GM21576 (cell line): ENCODE results near the gene FANCM.
"Not testable (repeated sequence)": the region's sequence is repeated elsewhere in the genome, so short reads cannot be mapped to it uniquely, and the experiment has no call there.

Experiments used
- ATAC-seq: cut with Tn5 transposase; IDR thresholded peaks from one replicate; pipeline ENCODE4 v1.9.1; 2021; ENCODE audit warnings: mild to moderate bottlenecking, moderate library complexity; ENCODE audit not compliant: unreplicated experiment

FANCM gene

DNA sequence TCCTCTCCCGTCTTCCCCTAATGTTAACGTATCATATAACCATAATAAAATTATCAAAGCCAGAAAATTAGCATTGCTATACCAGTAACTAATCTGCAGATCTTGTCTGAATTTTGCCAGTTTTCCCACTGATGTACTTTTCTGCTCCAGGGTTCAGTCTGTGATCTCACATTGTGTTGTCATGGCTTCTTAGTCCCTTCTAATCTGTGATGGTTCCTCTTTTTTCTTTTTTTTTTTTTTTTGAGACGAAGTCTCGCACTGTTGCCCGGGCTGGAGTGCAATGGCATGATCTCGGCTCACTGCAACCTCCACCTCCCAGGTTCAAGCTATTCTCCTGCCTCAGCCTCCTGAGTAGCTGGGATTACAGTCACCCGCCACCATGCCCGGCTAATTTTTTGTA lies 6.4 kb downstream of the FANCM start:
- ATAC-seq: not testable (repeated sequence)

DNA sequence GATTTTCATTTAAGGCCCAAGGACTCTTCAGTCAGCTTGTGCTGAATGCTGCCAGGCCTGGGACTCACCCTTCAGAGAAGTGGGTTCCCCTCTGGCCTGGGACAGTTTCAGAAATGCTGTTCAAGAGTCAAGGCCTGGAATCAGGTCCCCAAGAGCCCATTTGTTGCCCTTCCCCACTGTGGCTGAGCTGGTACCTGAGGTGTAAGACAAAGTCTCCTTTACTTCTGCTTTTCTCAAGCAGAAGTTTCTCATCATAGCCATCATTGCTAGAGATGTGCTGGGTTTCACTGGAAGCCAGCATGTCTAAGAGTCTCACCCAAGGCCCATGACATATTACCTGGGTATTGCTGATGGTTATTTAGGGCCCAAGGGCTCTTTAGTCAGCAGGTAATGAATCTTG lies 8.9 kb downstream of the FANCM start:
- no peak for ATAC-seq

- no peak for ATAC-seq
Observed at GRCh38 chr14:45145214-45145613, 9.5 kb downstream of the FANCM start.

DNA sequence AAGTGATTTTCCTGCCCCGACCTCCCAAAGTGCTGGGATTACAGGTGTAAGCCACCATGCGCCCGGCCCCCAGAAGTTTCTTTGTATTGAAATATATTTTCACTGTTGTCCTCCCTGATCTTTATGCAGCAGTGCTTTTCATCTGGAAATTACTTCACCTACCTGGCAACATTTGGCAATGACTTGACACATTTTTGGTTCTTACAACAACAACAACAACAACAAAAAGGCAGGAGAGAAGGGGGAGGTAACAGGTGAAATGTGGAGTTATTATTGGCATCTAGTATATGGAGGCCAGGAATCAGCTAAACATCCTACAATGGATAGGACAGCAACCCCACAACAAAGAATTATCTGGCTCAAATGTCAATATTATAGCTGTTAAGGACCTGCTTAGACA lies 13.9 kb downstream of the FANCM start:
- ATAC-seq: no peak

DNA sequence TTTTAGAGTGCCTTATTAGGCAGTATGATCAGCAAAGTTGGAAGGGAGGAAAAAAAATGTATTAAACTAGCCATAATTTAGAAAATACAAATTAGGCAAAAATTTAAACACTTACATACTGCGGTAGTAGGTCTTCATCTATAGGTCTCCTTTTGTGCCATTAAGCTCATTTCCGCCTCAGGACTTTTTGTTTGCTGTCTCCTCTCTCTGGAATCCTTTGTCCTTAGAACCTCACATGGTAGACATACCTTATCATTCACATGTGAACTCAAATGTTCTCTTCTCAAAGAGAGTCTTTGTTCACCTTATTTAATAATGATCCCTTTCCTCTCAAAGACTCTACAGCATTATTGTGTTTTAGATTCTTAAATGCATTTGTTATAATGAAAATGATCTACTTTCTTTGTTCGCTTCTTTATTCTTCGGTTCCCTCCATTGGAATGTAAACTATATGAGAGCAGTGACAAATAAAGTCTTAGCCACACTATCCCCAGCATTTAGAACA lies 14.7 kb downstream of the FANCM start:
- ATAC-seq: no peak

DNA sequence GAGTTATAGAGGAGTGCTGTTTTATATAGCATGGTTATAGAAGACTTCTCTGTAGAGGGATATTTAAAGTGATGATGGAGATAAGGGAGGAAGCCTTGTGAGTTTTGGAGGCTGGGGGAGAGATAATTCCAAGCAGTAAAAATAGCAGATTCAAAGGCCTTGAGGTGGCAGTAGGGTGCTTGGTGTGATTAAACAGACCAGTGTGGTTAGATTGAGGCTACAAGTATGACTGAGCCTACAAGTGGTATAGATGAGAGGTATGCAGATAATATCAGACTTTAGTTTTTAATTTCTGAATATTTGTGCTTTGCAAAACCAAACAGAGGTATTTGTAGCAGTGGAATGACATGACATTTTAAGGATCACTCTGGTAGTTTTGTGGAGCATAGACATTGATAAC lies 20.3 kb downstream of the FANCM start:
- ATAC-seq: no peak

DNA sequence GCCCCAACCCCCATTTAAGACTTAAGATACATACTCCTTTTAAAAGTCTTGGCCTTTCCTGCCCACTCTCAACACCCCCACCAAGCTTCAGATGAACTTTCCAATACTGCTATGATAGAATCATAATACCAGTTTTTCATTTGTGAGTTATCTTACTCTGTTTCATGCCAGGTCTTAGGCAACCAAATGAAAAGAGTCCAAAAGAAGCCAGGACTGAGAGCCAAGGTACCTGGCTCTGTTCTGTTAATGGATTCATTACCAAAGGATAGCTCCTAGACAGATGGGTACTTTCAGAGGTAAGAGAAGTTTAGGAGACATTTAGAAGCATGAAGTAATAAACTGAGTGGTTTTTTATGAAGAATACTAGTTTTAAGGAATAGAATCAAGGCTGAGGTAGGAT lies 34.2 kb downstream of the FANCM start:
- no peak for ATAC-seq

GRCh38 chr14:45177076-45177475 lies 41.3 kb downstream of the FANCM start:
- ATAC-seq: no peak

GRCh38 chr14:45181329-45181728 lies 45.6 kb downstream of the FANCM start:
- ATAC-seq: no peak

DNA sequence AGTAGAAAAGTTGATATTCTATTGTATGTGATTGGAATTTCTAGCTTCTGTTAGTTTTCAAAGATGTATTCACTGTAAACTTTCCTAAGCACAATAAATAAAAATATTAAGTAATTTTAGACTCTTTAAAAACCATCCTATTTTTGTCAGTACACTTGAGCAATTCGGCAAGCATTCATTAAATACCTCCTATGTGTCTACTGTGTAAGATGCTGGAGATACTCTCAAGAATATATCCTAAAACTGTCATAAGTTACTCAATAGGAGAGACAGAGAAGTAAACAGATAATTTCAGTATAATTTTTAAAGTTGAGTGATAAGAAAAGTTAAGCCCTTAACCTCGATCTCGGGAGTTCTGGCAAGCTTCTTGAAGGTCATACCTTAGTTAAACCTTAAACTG lies 46.1 kb downstream of the FANCM start:
- ATAC-seq: no peak

DNA sequence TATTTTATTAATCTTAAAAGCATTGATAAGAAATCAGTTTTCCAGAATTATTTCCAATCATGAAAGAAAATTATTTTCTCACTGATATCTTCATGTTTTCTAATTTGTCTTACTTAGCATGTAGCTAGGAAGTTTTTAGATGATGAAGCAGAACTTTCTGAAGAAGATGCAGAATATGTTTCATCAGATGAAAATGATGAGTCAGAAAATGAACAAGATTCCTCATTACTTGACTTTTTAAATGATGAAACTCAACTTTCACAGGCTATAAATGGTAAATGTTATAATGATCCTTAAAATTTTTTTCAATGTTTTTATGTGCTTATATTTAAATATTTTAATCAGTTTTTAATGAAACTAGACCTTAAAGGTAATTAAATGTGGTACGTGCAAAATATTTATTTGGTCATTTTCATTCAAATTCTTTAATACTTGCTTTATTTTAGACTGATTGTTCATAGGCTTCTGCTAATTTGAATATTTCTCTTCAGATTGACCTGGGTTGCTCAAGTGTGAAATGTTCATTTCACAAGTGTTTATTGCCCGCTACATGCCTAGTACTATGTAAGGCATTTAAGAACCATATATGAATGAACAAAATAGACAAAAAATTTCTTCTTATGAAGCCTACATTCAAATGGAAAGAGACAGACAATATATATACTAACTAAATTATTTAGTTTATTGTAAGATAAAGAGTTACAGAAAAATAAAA lies 49.5 kb downstream of the FANCM start:
- no peak for ATAC-seq

- no peak for ATAC-seq
Observed at GRCh38 chr14:45194964-45195363, 59.2 kb downstream of the FANCM start.

GRCh38 chr14:45198551-45198950 lies 62.8 kb downstream of the FANCM start:
- ATAC-seq: no peak

DNA sequence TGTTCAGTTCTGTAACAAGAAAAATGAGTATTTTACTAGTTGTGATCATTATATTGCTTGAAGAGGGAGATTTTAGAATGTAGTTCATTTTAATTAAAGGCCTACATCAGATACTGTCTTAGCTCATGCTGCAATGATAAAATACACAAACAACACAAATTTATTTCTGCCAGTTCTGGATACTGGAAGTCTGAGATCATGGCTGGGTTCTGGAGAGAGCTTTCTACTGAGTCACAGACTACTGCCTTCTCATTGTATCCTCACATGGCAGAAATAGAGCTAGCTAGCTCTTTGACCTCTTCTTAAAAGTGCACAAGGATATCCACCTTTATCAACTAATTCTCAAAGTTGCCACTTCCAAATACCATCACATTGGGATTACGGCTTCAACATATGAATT lies 63.5 kb downstream of the FANCM start:
- no peak for ATAC-seq

DNA sequence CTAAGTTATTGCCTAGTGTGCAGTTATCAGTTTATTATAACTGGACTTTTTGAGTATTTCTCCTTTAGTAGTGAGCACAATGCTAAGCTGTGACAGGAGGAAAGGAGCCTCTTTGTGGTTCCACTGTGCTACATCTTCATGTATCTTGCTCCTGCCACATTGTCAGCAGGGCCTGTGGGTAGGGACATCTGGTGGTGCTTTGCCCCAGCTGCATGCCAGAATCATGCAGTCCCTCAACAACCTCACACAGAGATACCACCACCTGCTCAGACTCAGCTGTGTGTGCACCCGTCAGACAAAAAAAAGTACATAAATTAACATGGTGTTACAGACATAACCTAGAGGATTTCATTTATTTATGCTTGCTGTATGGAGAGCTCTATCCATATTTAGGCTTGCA lies 66.2 kb downstream of the FANCM start:
- ATAC-seq: peak; percentile 87

GRCh38 chr14:45204241-45204640 lies 68.5 kb downstream of the FANCM start:
- ATAC-seq: no peak

DNA sequence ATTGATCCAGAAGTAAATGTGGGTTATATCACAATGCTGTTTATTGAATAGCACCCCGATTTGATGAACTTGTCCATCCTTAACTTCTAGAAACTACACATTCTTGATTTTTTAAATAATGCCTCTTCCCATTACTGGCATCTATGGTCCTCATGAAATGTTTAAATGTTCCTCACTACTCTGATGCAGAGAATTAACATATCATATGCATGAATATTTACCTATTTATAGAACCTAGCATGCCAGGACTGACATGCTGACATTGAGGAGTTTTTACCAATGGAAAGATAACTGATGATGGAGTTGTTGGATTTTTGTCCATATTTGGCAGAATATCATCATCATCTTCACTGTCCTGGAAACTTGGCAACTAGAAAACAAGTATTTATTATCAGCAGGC lies 74.4 kb downstream of the FANCM start:
- ATAC-seq: no peak

DNA sequence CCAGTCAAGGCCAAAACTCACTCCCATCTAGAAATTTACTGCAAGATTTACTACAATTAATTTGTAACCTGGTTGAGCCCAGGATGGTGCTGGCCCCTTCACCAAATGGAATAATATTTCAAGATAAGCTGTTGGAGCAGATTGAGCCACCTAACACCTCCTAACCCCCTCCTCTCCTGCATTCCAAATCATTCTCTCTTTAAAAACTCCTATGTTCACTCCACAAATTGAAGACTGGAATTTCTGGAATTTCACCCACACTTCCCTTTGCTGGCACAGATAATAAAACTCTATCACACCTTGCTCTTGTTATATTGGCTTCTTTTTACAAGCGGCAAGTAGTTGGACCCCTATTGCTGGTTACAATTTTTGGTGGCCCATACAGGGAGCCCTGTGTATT lies 75.6 kb downstream of the FANCM start:
- no peak for ATAC-seq

DNA sequence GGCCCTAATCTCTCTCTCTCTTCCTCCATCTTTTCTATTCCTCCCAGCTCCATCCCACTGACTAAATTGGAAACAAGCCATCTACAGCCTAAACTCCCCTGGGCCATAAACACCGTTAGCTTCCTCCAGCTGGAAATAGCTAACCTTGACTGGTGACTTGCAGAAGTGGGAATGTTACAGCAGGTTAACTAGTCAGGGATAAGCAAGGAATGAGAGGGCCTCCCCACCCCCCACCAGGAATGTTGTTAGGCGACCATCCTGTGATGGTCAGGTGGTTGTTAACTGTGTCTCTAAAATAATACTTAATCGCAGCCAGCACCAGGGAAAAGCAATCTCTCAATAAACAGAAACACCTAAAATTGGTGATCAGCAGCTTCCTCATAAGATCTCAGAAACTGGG lies 76.5 kb downstream of the FANCM start:
- ATAC-seq: no peak

GRCh38 chr14:45213716-45214115 lies 78.0 kb downstream of the FANCM start:
- ATAC-seq: not testable (repeated sequence)

DNA sequence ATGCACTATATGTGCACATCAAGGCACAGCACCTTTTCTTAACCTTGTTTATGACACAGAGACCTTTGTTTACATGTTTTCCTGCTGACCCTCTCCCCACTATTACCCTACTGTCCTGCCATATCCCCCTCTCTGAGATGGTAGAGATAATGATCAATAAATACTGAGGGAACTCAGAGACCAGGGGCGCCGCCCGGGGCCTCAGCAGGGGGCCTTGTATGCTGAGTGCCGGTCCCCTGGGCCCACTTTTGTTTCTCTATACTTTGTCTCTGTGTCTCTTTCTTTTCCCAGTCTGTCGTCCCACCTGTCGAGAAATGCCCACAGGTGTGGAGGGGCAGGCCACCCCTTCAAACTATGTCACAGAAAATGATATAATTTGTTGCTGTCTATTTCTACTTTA lies 78.6 kb downstream of the FANCM start:
- ATAC-seq: not testable (repeated sequence)

DNA sequence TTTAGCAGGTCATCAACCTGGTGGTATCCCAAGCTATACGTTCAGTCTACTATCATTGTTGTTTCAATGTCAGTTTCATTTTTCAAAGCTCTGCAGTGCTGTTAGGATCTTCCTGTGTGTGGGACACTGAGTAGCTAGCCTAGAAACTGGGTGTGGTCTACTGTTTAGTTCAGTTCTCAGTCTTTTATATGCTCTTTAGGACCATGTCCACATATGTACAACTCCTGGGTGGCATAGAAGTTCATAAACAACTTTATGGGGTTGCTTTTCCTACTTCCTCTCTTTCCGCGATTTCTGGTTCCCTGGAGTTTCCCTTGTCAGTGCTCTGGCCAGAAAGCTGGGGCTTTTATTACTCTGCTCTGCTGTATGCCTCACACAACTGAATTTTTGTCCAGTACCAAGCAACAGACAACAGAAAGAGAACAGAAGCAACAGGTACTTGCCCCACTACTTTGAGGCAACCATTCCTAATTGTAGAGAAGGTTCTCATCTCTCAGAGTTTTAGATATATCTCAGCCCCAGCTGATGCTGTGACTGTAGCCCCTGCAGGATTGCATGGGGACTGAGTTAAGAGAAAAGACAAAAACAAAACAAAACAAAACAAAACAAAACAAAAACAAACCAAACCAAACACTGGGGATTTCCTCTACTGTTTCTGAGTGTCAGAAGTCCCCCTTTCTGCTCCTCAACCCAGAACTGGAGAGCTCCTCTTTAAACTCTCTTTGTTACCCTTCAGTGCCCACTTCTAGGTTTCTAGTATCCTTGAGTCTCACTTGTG lies 86.9 kb downstream of the FANCM start:
- no peak for ATAC-seq
